Pancreas (tissue), 10 donors: Measurements from ENCODE around the gene NOX5. TPM values are rescaled to one million over a fixed set of nuclear protein-coding genes. Genes with fewer than 3 reads are reported as not detected.

Source experiments
- ATAC-seq, 4 donors: fragments of 200-7000 bp; cut with Tn5 transposase; one replicate each; pipeline versions ENCODE4 v1.8.0 to v1.9.1; 2020; ENCODE audit warnings: mild to moderate bottlenecking in 4 of 4, moderate library complexity in 4 of 4
- DNase-seq, 6 donors: peaks; one replicate each; pipeline ENCODE4 v3.0.0-alpha.2; 2020
- FAIRE-seq: peaks from 2 replicates; lab custom pipeline; 2012; peaks lifted over from hg19 to GRCh38; lab: Jason Lieb, UNC
- H3K27ac ChIP-seq, 4 donors: fragments of 200-600 bp; sonication (generic); 1 replicate in 3 of 4; 2 replicates in 1 of 4; pipeline versions ENCODE4 v1.5.0 to v1.8.0; 2020
- H3K27me3 ChIP-seq, 4 donors: fragments of 200-600 bp; one replicate each; pipeline ENCODE4 v1.8.0; 2021
- H3K36me3 ChIP-seq, 3 donors: fragments of 200-600 bp; sonication (generic) in 1 of 3; one replicate each; pipeline versions ENCODE4 v1.5.0 to v1.8.0; 2020 to 2021
- H3K4me1 ChIP-seq, 3 donors: fragments of 200-600 bp; one replicate each; pipeline ENCODE4 v1.8.0; 2021
- H3K4me3 ChIP-seq, 4 donors: fragments of 200-600 bp; sonication (generic) in 2 of 4; one replicate each; pipeline versions ENCODE4 v1.5.0 to v1.8.0; 2020 to 2021
- H3K9me3 ChIP-seq, 4 donors: fragments of 200-600 bp; one replicate each; pipeline ENCODE4 v1.8.0; 2021
- CTCF ChIP-seq, 4 donors: fragments of 200-600 bp; sonication (generic) in 3 of 4; IDR thresholded peaks; one replicate each; pipeline versions ENCODE4 v1.5.0 to v1.8.0; 2021; ENCODE audit warnings: antibody characterized with exemption in 4 of 4
- WGBS, 2 donors: extraction: QIAGEN DNeasy Blood & Tissue Kit; methylation state at CpG; one replicate each; pipeline ENCODE4 v1.1.7; 2013; 5-methylcytosine and 5-hydroxymethylcytosine counted together
- intact Hi-C, 3 donors: fragments of 100-400 bp; cut with DNase I; formaldehyde crosslinking; loops; one replicate each; pipeline versions ENCODE4 v1.11.1 to v1.14.2; 2022
- polyA plus RNA-seq, 2 donors: library from polyadenylated mRNA; stranded (reverse); fragments of 200-250 nt; gene quantifications; one replicate each; pipeline ENCODE4 v1.2.3, GENCODE V29; 2013
- total RNA-seq, 6 donors: library from RNA; stranded (reverse); fragmentation: NEBNext Ultra II Directional in 4 of 6; extraction: Animal tissue kit (Norgen Biotek cat#: 25700) in 4 of 6; gene quantifications; one replicate each; pipeline versions ENCODE4 v1.2.1 to v1.2.4, GENCODE V29; 2021 to 2023
- donor health status: healthy with polysubstance abuse.
- donor health status: DM: no; HTN: no; CAD: no; lungs with moderate emphysema.
- donor health status: DM: no; HTN: no; CAD: no.
- donor health status: control.
- donor health status: control.
- donor health status: Bipolar disorder and iron deficiency.
- donor health status: DM: yes; HTN: yes; CAD: no.
- donor health status: DM: no; HTN: no; CAD: no.
- donor health status: DM: no; HTN: no; CAD: no.
- donor health status: DM: yes; HTN: yes; CAD: no.

NOX5 gene
- total and polyA plus RNA-seq, 8 donors: 0.04 to 0.26 (median 0.12) TPM; not detected in 3

- no peak for TF ChIP-seq CTCF (IDR thresholded peaks at IDR 0.05)
- Histone ChIP-seq H3K27ac (no peak overlapping the region), H3K9me3 (no peaks in the 10 kb centered on the region), H3K36me3 (no peaks in the 10 kb centered on the region), H3K4me1 (peaks cover 0 to 6% (median 0%) of the 10 kb centered on the region in 3 donors), H3K4me3 (no peak overlapping the region), H3K27me3 (no peaks in the 10 kb centered on the region)
- DNase-seq: no peak
- WGBS, 2 donors: 60 to 69% methylated on average over 8 of the region's 8 CpGs
- intact Hi-C loops: no loop called here
- peak in 1 of 4 donors; percentile 21 for ATAC-seq
- no peak for FAIRE-seq
Observed at GRCh38 chr15:69080295-69081248, 66.1 kb downstream of the NOX5 start.

GRCh38 chr15:69081310-69082004 is 67.0 kb downstream of the NOX5 start:
- FAIRE-seq (no peak), ATAC-seq (peak in 3 of 4 donors; percentile 58 to 74 (median 66)), DNase-seq (peak in 3 of 6 donors; percentile 18 to 29 (median 26))
- WGBS, 2 donors: 69 to 70% methylated on average over 10 of the region's 10 CpGs
- no peak overlapping the region for H3K4me3 ChIP-seq
- peak overlapping the region in 2 of 4 donors; percentile 34 to 36 for H3K27ac ChIP-seq
- no peak for TF ChIP-seq CTCF (IDR thresholded peaks at IDR 0.05)
- no peaks in the 10 kb centered on the region for H3K9me3 ChIP-seq
- no peaks in the 10 kb centered on the region for H3K27me3 ChIP-seq
- no peaks in the 10 kb centered on the region for H3K36me3 ChIP-seq
- peaks cover 0 to 6% (median 0%) of the 10 kb centered on the region in 3 donors for H3K4me1 ChIP-seq
- intact Hi-C loops: no loop called here

- 55 to 59% methylated on average over 3 of the region's 3 CpGs for WGBS, 2 donors
- DNase-seq: no peak
- FAIRE-seq: no peak
- Histone ChIP-seq H3K4me1 (peaks cover 0 to 6% (median 0%) of the 10 kb centered on the region in 3 donors), H3K4me3 (no peak overlapping the region), H3K27ac (peak overlapping the region in 2 of 4 donors; percentile 34 to 36), H3K27me3 (no peaks in the 10 kb centered on the region), H3K9me3 (no peaks in the 10 kb centered on the region), H3K36me3 (no peaks in the 10 kb centered on the region)
- TF ChIP-seq CTCF (IDR thresholded peaks at IDR 0.05): no peak
- peak in 3 of 4 donors; percentile 51 to 60 (median 60) for ATAC-seq
- intact Hi-C loops: no loop called here
Observed at GRCh38 chr15:69082021-69082502, 67.6 kb downstream of the NOX5 start.

- no peak for FAIRE-seq
- Histone ChIP-seq H3K9me3 (no peaks in the 10 kb centered on the region), H3K36me3 (no peaks in the 10 kb centered on the region), H3K4me3 (no peak overlapping the region), H3K4me1 (peaks cover 0 to 6% (median 0%) of the 10 kb centered on the region in 3 donors), H3K27me3 (no peaks in the 10 kb centered on the region), H3K27ac (no peak overlapping the region)
- no peak for DNase-seq
- no peak for TF ChIP-seq CTCF (IDR thresholded peaks at IDR 0.05)
- peak in 2 of 4 donors; percentile 14 to 28 for ATAC-seq
- intact Hi-C loops: no loop called here
- WGBS, 2 donors: 24 to 33% methylated on average over 3 of the region's 3 CpGs
Observed at GRCh38 chr15:69082554-69082953, 68.1 kb downstream of the NOX5 start.
